Activated CD4-positive, alpha-beta T cell treated with anti-CD3 and anti-CD28 coated beads for 4 hours (primary cell): ENCODE measurements around the gene TPST1.
"Not testable (repeated sequence)": the region's sequence is repeated elsewhere in the genome, so short reads cannot be mapped to it uniquely, and the experiment has no call there.

ENCODE experiments used
- DNase-seq, 2 donors: peaks; one replicate each; pipeline ENCODE4 v3.0.0-alpha.2; 2020

The TPST1 gene

DNA sequence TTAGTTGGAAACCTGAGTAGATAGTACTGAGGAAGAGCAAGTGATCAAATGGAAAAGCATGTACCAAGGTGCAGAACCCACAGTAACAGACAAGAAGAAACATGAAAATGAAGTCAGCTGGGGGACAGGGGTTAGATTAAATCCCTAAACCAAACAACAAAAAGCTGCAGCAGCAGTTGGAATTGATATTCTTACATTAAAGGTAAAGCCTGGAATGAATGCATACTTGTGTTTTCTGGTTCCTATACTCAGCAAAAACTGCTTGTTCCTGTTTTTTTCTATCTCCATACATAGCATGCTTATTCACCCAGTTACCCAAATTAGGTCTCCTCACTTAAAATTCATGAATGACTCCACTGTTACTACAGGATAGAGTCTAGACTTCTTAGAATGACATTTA lies 92.4 kb downstream of the TPST1 start:
- no peak for DNase-seq

DNA sequence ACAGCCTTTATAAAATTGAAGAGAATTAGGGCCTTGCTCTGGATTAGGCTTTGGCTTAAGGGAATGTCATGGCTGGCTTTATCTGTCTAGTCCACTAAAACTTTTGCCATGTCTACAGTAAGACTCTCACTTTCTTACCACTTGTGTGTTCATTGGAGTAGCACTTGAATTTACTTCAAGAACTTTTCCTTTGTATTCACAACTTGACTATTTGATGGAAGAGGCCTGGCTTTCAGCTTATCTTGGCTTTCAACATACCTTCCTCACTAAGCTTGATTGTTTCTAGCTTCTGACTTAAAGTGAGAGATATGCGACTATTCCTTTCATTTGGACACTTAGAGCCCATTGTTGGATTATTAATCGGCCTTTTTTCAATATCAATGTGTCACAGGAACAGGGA lies 96.1 kb downstream of the TPST1 start:
- DNase-seq: no peak

DNA sequence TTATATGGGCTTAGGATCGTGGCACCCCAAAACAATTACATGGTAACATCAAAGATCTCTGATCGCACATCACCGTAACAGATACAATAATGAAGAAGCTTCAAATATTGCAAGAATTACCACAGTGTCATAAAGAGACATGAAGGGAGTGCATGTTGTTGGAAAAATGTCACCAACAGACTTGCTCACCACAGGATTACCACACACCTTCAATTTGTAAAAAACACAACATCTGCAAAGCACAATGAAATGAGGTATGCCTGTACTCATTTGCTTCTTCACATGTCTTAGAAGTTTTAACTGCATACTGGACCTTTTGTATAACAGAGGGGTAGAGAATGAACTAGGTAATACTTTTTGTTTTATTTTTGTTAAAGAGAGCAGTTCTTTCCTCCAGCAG lies 96.6 kb downstream of the TPST1 start:
- no peak for DNase-seq

DNA sequence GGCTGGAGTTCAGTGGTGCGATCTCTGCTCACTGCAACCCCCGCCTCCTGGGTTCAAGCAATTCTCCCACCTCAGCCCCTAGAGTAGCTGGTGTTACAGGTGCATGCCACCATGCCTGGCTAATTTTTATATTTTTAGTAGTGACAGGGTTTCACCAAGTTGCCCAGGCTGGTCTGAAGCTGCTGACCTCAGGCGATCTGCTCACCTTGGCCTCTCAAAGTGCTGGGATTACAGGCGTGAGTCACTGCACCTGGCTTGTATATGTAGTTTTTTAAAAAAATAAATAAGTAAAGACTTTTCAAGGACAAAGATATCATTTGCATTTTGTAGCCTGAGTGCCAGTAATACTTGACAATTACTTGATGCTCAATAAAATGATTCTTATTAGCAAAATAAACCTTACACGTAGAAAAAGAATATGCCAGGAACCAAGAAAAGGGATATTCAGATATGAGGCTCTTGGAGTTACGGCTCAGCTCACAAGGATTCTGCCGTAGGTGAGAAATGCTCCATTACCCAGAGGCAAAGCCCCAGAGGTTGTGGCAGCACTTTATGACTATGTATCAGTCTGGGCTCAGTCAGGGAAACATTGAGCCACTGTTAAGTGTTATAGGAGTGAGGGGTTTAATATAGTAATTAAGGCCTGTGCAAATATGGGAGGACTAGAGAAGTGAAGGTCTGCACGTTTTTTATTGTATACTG lies 98.5 kb downstream of the TPST1 start:
- no peak for DNase-seq

DNA sequence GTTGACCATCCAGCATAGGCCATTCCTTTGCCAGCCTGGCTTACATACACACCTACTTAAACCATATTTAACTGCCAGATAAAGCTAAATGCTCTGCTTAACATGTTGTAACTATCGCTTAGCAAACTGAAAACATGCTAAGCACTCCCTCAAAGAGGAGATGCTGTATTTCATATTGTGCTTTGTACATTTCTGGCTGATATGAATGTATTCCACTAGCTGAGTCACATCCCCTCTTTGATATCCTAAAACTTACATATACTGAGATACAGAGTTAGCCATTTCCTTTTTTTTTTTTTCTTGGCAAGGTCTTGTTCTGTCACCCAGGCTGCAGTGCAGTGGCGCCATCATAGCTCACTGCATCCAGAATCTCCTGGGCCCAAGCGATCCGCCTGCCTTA lies 99.4 kb downstream of the TPST1 start:
- no peak for DNase-seq

DNA sequence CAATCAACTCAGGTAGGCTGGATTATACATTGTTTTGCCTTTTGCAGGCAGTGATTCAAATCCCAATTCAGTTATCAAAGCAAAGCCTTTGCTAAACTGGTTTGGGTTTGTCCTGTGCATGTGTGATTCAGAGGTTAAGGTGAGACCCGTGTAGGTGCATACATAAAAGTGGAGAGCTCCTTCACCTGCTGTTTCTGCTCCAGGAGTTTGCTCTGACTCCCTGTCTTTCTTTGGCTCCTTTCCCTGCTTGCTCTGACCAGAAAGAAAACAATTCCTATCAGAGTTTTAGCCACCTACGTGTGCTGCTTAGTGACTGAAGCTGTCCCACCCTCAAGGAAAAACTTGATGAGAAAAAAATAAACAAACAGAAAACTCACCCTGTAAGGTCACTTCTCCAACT lies 101.1 kb downstream of the TPST1 start:
- no peak for DNase-seq

DNA sequence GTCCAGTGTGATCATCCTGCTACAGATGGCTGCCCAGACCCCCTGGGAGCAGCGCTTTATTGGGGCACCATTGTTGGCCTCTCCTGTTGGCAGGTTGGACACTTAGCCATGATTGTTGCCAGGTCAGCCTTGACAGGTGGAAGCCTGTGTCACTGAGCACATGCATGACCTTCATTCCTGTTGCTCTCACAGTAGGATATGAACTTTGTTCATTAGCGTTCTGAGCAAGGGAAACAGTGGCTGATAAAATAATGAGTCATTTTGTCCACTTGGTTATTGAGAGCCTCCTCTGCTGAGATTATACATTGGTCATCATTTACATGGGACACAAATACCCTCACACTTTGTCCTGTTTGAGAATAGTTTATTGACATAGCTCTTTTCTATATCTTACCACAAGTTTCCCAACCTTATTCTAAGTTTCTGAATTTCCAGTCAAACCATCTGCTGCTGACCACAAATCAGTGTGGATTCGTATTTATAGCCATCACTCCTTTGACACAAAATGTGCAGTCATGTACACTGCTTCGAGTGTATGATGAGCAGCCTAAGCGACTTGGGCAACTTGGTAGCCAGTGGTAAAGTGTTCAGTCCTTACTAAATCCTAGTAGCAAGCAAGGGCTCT lies 102.6 kb downstream of the TPST1 start:
- DNase-seq: no peak

DNA sequence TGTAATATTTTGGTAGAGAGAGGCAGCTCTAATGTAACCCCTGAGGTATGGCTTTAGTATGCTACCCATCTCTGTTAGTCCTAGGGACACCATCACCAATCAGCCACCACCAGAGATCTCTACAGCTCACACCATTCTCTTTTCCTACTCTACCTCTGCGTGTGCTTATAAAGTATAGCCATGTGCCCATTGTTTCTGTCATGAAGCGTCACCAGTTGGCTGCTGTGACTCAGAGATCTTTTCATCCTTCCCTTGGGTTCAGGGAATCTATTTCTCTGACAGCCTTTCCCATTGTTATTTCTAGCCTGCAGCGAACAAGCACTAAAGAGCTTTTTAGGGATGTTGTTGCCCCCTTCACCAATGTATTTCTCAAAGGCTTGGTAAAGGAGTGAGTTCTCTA lies 103.3 kb downstream of the TPST1 start:
- DNase-seq: no peak

DNA sequence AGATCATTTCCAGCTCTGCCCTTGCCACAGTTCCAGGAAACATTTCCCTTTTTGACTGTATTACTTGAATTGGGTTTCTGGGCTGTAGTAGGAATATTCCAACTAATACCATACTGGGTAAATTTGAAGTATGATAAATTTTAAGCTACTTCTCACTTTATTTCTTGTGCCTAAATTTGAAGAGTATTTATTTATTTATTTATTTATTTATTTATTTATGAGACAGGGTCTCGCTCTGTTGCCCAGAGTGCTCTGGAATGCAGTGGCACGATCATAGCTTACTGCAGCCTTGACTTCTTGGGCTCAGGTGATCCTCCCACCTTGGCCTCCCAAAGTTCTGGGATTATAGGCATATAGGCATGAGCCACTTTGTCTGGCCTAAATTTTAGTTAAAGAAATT lies 105.5 kb downstream of the TPST1 start:
- DNase-seq: no peak

DNA sequence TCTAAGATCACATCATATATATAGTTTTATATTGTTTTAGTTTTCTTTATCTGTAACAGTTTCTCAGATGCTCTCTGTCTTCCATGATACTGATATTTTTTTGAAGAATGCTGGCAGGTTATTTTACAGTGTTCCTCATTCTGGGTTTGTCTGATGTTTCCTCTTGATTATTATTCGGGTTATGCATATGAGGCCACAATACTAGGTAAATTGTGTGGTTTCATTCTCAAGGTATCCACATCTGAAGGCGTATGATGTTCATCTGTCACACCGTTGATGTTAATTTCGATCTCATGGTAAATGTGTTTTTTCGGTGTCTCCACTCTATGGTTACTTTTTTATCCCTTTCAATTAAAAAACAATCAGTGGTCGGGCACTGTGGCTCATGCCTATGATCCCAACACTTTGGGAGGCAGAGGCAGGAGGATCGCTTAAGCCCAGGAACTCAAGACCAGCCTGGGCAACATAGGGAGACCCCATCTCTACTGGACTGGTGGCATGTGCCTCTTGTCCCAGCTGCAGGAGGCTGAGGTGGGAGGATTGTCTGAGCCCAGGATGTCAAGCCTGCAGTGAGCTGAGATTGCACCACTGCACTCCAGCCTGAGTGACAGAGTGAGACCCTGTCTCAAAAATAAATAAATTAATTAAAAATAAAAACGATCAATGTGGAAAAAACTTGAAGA lies 108.9 kb downstream of the TPST1 start:
- no peak for DNase-seq

DNA sequence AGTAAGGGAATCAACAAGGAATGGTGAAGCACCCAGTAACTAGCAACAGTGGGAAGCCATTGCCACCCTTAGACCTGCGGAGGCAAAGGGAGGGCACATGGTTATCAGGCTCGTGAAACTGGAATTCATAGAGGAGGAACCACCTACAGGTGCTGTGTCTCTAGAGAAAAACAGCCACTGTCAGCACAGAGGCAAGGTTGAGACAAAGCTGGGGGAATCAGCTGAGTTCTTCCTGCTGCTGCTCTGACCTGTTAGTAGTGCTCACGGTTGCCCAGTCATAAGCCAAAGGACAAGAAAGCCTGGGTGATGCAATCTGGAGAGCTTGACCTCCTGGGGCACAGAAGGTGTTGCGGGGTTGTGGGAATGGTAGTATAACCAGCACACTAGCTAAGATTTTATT lies 110.1 kb downstream of the TPST1 start:
- DNase-seq: no peak

DNA sequence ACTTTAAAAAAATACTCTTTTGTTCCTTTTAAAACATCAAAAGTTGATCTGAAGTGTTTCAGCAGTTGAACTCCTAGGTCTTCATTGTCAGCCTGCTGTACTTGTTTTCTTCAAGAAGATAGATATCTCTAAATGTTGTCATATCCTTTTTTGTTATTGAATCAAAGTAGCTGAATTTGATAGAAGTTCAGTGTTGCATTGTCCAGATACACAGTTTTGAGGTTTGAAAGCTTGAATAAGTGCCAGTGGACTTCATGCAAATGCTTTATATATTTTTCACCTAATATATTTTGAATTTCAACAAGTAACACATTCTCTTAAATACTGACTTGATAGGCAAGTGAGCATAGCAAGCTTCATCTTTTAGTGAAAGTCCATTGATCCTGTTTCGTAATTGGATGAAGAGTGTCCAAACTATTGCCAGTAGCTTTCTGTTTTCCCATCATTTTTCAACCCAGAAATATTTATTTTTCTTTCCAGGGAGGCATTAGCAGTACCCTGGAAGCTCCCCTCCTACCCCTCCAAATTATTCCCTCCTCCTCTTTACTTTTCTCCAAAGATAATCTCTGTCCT lies 114.4 kb downstream of the TPST1 start:
- DNase-seq: no peak

DNA sequence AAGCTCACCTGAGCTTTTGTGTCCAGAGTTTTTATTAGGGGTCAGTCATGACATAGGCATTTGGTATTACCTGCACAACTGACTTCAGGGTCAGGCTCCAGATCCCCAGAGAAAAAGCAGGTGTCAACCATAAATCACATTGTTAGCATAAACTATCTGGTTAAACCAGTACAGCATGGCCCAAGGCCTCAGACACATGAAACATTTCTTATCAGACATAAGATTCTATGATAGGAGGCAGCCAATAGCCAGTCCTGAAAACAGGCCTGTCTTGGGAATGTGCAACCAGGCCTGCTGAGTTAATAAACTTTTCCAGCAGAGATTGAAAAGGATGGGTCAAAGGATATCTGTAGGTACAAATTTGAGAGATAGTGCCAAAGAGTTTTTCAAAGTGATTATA lies 116.1 kb downstream of the TPST1 start:
- no peak for DNase-seq

DNA sequence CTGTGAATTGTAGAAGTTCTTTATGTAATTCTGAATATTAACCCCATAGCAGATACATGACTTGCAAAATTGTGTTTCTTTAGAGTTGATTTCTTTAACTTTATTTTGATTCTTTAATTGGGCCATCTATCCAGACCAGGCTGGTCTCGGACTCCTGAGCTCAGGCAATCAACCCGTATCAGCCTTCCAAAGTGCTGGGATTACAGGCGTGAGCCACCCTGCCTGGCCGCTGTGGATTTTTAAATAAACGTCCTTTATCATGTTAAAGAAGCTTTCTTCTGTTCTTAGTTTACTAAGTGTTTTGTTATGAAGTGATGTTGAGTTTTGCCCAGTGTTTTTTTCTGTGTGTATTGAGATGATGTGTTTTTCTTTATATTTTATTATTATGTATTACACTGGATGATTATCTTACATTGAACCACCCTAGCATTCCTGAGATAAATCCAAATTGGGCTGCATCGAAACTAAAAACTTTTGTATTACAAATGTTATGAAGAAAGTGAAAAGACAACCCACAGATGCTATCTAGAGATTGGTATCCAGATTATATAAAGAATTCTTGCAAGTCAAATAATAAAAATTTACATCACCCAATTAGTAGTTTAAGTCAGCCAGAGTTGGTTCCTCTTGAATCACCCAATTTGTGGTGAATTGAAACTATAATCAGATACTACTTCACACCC lies 118.1 kb downstream of the TPST1 start:
- DNase-seq: no peak

DNA sequence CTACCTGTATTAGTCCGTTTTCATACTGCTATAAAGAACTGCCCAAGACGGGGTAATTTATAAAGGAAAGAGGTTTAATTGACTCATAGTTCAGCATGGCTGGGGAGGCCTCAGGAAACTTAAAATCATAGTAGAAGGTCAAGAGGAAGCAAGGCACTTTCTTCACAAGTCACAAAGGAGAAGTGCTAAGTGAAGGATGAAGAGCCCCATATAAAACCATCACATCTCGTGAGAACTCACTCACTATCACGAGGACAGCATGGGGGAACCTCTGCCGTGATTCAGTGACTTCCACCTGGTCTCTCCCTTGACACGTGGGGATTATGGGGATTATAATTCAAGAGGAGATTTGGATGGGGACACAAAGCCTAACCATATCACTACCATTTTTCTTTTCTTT lies 119.9 kb downstream of the TPST1 start:
- not testable (repeated sequence) for DNase-seq

DNA sequence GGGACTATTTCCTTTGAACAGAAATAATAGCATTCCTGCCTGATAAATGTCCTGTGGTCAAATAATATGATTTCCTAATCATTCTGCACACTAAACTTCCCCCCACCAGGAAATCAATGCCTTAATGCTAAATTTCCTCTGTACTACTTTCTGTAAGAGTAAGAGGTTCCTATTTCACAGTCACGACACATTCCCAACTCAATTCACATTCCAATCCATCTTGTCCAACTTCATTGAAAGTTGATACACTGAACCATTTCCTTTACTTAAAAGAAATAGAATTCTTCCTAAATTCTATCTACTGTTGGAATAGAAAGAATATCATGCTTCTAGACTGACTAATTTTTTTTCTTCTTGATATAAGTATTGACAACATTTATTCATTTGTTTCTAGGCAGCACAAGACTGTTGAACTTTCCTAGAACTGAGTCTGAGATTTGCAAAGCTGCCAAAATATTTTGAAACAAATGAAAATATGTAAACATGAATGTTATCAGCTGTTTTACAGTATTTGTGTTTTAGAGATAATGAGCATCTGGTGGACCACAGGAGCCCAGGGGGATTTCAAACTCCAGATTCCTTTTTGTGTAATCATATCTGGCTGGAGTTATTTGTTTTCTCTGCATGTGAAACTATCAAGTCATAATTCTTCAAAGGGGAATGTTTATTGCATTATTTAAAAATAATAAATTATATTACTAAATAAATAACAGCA lies 121.5 kb downstream of the TPST1 start:
- DNase-seq: no peak

DNA sequence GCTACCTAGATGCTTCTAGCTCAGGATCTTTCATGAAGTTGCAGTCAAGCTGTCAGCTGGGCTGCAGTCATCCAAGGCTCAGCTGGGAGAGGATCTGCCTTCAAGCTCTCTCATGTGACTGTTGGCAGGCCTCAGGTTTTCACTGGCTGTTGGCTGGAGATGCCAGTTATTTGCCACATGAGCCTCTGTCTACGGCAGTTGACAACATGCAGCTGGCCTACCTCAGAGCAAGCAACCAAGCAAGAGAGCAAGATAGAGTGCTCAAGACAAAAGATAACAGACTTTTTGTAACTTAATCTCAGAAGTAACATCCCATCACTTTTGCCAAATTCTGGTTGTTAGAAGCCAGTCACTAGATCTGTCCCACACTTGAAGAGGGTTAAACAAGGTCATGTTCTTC lies 125.8 kb downstream of the TPST1 start:
- no peak for DNase-seq

DNA sequence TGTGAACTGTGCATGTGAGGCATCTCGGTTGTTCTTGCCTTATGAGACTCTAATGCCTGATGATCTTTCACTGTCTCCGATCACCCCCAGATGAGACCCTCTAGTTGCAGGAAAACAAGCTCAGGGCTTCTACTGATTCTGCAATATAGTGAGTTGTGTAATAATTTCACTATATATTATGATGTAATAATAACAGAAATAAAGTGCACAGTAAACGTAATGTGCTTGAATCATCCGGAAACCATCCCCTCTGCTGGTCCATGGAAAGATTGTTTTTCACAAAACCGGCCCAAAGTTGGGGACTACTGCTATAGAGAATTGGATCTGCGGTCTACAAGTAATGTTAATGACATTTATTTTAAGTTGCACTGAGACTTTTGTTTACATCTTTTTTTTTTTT lies 126.7 kb downstream of the TPST1 start:
- no peak for DNase-seq

DNA sequence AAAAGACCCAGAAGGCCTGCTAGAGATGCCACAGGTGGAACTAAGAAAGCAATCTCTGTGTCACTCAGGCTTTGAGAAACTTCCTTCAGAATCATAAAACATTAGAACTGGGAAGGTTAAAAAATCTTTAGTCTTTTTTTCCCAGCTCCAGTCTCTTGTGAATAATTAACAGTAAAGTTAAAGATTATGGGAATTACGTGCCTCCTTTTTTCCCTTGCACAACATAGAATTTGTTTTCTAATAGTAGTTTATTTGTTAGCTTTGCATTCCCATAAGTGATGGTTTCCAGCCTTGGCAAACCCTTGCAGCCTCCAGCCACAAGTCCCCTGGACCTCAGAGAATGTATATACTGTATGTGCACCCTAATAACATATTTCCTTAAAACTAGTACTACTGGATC lies 128.3 kb downstream of the TPST1 start:
- no peak for DNase-seq

DNA sequence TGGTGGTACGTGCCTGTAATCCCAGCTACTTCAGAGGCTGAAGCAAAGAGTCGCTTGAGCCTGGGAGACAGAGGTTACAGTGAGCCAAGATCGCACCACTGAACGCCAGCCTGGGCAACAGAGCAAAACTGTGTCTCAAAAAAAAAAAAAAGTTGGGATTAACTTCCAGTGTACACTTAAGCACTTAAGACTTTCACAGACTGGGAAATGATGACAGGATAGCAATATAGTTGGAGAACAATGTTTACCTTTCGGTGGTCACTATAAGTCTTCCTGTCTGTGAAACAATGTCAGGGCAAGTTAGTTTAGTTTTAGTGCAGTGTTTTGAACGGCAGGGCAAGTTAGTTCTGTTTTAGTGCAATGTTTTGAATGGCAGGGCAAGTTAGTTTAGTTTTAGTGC lies 130.2 kb downstream of the TPST1 start:
- DNase-seq: no peak

DNA sequence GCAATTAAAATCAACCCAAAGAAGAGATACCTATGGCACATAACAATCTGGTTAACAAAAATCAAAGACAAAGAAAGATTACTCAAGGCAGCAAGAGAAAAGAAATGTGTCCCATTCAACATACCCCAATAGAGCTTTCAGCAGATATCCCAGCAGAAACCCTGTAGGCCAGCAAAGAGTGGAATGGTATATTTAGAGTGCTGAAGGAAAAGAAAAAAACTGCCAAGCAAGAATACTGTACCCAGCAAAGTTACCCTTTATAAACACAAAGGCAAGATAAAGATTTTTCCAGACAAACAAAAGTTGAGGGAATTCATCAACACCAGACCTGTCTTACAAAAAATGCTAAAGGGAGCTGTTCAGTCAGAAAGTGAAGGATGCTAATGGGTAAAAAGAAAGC lies 131.6 kb downstream of the TPST1 start:
- no peak for DNase-seq

DNA sequence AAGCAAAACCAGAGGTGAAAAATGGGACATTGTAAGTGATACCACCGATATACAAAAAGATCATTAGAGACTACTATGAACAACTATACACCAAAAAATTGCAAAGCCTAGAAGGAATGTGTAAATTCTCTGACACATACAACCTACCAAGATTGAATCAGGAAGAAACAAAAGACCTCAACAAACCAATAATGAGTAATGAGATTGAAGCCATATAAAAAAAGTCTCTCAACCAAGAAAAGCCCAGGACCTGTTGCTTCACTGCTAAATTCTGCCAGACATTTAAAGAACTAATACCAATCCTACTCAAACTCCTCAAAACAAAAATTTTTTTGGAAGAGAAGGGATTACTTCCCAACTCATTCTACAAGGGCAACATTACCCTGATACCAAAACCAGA lies 134.0 kb downstream of the TPST1 start:
- no peak for DNase-seq

DNA sequence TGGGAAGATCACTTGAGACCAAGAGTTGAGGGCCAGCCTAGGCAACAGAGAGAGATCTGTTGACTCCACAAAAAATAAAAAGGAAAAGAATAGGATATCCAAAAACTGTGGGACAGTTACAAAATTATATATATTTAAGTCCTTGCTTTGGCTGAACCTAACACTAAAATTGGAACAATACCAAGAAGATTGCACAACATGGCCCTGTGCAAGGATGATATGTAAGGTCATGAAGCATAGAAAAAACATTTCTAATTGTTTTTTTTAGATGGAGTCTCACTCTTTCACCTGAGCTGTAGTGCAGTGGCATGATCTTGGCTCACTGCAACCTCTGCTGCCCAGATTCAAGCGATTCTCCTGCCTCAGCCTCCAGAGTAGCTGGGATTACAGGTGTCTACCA lies 139.0 kb downstream of the TPST1 start:
- DNase-seq: no peak
